Hippocampal formation (tissue), 2 donors: ENCODE data around the gene RPS10.
A peak's percentile ranks its signal among the peaks of the same experiment; 100 is the strongest.

Experiments used
- DNase-seq, 2 donors: peaks; one replicate each; lab custom pipeline; 2025; lab: John Stamatoyannopoulos, UW

RPS10 gene

DNA sequence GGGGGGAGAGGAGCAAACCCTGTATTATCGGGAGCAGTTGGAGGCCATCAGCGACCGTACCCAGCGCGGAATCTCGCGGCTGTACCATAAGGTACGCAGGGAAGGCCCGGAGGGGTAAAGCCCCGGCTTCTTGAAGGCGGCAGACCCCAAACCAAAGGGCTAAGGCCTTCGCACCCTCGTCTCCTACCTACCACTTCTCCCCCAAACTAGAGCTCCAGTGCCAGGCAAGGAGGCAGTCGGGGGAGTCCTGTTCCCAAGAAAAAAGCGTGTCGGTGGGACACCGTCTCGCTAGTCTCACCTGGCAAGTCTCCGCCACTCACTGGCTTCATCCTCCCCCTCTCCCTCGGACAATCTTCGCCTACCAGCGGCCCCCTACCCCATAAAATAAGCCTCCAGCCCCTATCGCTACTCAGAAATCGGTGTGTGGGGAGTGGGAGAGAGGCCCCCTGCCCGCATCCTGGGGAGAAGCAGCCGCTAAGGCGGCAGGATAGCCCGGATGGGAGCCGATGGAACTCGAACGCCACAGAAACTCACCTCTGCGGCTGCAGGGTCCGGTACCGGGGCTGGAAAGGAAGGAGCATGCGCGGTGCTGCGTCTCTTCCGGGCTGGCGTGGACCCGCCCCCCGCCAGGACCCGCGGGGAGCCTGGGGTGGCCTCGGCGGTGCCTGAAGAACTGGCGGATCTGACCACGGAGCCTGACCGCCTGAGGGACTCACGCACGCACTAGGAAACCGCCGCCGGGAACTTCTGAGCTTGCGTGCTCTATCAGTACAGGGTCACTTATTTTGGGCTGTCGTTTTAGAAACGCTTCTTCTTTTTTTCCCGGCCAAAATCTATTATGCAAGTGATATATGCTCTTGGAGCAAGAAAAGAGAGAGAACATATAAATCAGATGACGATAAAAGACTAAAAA, at the start of gene RPS10:
RPS10 (minus strand) TSS at position 572 of the 913 bp plus-strand sequence. CDS start 848 bp downstream, outside the sequence.
- peak; percentile 88 to 91 for DNase-seq

DNA sequence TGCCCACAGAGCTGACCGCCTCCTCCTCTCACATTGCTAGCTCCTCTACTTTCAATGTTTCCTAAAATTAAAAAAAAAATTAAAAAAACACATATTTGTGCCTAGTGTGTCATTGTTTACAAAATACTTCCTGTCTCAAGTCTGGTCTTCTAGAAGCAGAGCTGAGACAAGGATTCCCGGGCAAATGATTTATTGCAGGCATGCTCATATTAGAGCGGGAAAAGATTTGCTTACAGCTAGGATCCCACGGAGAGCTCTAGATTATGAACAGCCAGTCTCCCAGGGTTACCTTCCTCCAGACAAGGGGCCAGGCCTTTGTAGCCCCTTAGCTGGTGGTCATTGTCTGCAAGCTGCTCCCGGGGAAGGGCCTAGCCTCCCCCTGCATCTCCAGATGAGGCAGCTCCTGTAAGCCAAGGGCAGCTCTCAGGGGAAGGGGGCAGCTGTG, 49.4 kb upstream of the RPS10 start:
- no peak for DNase-seq

DNA sequence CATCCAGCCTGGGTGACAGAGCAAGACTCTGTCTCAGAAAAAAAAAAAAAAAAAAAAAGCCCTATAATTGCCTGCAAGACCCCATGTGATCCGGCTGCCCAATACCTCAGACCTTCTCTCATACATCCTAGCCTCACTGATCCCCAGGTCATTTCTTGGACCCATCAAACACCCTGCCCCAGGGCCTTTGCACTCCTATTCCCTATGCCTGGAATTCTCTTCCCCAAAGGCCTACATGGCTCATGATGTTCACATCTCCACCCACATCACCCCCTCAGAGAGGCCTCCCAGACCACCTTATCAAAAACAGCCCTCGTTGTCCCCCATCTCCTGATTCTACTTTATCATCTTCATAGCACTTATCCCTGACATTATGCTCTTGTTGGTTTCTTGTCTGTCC, 48.9 kb upstream of the RPS10 start:
- DNase-seq: no peak

DNA sequence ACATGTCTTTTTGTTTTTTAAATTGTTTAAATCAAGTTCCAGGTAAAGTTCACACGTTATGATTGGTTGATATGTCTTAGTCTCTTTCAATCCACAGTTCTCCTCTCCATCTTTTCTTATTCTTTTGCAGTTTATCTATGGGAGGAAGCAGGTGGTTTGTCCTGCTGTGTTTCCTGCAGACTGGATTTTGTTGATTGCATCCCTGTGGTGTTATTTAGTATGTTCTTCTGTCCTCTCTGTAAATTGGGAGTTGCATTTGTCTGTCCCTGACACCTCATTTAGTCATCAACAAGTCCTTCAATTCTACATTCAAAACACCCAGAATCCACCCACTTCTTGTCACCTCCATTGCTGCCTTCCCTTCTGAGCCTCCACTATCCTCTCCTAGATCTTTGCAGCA, 48.1 kb upstream of the RPS10 start:
- DNase-seq: no peak

DNA sequence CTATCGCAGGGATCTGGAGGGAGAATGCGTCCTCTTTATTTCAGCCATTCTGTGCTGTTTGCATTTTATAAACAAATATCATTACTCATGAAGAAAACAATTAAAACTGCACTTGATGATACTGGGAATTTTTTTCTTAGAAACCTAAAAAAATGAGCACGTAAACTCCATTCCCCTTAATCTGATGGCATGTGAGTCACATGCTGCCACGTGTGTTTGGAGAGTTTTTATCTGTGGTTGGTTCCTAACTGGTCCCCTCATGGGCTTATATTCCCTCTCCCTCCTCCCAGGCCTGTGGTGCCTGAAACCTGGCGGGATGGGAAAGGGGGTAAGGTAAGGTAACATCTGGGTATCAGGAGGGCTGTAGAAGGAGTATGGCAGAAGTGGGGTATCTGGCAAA, 46.6 kb upstream of the RPS10 start:
- no peak for DNase-seq

DNA sequence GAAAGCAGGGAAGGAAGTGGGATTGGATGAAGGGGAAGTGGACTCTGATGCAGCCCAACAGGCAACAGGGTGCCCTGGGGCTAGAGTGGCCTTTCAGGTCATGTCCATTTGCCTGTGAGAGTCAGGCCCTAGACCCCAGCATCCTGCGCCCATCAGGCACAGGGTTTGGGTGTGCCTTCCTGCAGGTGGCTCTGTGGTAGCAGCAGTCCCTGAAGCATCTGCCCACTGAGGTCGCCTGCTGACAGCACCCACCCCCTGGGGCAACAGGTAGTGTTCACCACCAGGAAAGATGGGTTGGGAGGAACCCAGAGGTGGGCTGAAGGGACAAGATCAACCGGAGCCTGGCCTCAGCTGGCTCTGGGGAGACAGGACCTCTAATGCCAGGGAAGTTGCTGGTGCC, 43.6 kb upstream of the RPS10 start:
- DNase-seq: no peak

DNA sequence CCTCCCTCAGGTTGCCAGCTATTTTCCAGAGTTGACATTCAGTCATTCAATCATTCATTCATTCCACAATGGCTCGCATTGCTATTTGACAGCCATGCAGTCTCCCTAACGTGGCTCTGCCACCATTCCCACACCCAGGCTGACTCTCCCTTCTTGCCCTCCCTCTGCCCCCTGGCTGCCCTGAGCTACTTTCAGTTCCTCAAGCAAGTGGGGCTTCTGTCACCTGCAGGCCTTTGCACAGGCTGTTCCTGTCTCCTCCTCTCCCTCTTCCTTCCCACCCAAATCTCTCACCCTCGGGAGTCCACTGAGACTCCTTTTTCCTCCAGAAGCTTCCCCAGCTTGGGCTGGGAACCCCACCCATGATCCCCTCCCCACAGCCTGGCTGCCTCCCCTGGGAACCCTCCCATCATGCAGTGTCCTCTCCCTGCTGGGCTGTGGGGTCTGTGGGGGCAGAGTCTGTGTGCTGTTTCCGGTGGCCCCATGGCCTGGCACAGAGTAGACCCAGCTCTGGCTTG, 42.6 kb upstream of the RPS10 start:
- no peak for DNase-seq

DNA sequence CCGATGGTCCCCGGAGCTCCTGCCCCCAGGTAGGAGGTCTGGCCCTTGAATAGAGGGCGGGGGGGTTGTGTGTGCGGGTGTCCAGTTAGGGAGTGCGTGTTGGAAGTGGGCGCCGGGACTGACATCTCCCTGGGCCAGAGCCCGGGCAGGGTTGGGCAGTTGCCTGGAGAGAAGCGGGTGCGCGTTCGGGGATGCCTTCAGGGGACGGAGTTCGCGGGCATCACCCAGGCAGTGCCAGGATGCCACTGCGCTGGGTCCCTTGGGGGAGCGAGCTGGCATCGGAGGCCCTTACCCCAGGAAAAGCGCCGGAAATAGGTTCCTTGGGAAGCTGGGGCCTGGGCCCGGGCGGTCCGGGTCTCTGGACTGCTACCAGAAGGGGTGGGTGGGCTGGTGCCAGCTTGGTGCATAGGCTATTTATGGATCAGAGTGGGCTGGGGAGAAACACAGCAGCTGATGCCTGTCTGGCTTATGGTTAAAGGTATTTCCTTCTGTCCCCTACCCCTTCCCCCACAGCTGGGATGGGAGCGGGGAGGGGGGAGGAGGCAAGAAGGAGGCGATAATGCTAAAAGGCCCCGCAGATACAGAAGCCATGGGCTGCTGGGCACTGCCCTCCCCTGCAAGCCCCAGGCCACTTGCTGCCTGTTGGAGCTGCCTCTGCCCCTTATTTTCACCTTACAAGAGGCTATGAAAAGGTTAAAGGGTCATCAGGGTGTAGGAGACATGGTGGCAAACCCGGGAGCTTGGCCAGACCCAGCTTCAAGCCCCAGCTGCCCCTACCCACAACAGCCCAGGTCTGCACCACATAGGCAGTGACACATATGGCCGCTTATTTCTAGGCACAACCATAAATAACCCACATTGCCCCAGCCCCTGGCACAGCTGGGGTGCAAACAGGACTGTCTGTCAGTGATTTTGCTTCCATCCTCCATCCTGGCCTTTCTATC, 40.6 kb upstream of the RPS10 start:
- DNase-seq: no peak

DNA sequence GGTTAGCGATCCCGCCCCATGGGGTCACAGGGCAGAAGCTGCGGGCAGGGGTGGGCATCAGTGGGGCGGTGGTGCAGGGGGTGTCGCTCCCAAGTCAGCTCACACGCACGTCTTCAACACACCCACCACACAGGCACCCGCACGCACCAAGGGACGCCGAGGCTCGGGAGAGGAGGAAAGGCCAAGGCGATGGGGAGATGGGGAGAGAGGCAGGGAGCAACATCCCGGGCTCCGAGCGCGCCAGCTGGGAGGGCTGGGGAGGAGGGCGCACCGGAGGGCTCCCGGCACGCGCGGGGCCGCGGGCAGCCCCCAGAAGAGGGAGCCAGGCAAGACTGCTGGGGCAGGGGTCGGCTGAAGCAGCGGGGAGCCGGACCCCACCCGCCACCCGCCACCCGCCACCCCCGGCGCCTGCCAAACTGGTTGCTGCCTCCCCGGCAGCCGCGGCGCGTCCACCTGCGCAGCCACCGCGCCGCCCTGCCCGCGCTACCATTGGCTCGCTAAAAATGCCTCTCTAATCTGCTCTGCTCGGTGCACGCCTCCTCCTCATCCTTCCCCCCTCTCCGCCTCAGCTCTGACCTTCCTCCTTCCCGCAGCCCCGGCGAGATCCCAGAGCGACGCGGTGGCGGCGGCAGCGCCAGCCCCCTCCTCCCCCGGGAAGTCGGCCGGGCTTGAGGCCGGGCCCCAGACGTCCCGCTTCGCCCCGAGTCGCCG, 39.8 kb upstream of the RPS10 start, which contains the start of gene PACSIN1:
PACSIN1 (plus strand) TSS at position 546 of the 711 bp plus-strand sequence. CDS start 60,230 bp downstream, outside the sequence.
- DNase-seq: peak in 1 of 2 donors; percentile 38

DNA sequence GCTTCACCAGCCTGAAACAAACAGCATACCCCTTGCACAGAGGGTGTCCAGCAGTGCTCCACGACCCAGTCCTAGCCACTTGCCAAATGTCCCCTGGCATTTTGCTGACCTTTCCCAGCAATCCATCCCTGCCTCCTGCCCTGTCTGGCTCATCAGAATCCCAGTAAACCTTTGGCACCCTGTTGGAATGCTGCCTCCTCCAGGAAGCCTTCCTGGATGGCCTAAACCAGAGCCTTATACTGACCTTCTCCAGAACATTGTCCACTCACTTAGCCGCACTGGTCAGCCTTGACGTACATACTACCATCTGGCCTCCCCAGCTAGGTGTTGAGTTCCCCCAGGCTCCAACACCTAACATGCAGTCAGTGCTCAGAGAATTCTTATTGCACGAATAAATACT, 38.0 kb upstream of the RPS10 start:
- no peak for DNase-seq

DNA sequence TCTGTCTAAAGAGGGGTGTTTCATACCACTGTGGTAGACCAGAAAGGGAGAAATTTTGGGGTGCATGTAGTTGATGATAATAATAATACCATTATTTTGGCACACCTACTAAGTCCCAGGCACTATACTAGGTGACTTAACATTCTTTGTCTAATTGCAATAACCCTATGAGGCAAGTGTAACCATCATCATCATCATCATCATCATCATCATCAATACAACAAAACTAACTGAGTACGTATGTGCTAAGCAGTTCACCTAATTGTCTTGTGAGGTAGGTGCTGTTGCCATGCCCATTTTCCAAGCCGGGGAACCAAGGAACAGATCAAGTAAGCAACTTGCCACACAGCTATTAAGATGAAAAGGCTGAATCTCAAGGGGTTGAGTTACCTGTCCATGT, 37.4 kb upstream of the RPS10 start:
- DNase-seq: no peak

DNA sequence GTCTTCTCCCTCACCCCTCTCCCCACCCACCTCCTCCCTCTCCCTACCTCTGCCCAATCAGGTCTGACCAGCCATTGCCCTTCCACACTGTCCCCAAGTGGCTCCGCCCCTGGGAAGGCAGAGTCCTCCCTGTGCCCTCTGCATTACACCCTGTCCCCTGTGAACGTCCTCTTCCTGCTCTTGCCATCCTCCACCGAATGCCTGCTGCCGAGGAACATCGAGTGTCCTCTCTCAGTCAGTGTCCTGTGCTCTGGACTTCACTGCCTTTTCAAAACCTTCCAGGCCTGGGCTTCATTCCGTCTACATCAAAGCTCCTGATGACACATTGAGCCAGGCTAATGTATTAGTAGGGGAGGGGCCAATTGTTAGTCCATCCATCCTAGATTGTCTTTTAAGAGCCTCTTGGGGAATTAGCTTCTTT, 36.7 kb upstream of the RPS10 start:
- DNase-seq: no peak

DNA sequence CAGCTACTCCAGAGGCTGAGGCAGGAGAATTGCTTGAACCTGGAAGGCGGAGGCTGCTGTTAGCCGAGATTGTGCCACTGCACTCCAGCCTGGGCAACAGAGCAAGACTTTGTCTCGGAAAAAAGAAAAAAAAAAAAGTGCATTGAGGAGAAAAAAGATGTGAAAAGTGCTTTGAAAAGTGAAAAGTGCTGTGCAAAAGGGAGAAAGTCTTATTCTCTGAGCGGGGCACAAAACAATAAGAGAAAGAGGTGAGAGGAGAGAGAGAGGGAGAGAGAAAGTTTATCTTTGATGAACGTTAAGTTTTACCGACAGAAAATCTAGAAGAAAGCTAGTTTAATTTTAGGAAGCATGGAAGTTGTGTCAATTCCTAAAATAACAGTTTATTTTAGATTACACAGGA, 36.1 kb upstream of the RPS10 start:
- no peak for DNase-seq

DNA sequence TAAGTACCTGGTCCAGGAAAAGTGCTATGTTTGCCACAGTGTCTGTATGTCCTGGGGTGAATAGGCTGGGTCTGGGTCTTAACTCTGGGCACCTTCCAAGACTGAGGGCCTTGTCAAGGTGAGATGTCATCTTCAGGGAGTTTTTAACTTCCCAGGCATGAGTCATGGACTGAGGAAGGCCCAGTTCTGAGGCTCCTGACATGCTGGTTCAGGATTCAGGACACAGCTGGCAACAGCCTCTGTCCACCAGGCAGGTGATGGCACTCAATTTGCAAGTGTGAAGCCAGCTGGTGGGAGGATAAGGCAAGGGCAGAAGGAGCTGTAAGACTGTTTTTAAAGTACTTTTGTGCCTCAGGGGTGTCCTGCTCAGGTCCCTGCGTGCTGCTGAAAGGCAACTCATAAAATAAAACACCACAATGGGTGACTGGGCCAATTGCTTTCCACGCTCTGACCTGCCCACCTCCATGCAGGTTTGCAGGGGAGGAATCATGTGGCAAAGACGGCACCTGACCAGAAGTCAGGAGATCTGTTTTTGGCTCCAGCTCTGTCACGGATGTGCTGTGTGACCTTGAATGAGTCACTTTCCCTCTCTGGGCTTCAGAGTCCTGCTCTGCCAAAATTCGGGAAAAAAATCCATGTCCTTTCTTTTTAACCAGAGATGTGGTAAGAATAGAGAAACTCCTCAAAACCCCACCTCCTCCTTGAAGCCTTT, 35.1 kb upstream of the RPS10 start:
- DNase-seq: no peak

DNA sequence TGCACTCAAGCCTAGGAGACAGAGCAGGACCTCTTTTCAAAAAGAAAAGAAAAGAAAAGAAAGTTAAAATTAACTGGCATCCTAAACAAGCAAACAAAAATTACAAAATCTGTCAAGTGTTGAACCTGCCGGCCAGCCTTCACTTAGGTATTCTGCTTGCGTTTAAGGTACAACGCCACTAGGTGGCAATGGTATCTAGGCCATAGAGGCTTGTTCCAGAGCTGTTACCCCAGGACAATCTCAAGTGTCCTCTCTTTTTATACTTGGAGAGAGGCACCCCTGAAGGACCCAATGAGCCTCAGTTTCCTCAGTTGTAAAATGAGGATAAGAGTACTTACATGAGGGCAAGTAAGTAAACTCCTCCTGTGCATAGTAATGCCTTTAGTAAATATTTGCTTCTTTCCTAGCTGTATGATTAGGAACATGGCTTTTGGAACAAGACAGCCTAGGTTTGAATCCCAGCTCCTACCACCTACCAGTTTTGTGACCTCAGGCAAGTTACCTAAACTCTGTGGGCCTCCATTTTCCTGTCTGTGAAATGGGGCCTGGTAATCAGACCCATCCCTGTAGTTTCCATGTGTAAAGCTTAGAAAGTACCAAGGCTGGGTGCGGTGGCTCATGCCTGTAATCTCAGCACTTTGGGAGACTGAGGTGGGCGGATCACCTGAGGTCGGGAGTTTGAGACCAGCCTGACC, 34.2 kb upstream of the RPS10 start:
- peak in 1 of 2 donors; percentile 30 for DNase-seq

DNA sequence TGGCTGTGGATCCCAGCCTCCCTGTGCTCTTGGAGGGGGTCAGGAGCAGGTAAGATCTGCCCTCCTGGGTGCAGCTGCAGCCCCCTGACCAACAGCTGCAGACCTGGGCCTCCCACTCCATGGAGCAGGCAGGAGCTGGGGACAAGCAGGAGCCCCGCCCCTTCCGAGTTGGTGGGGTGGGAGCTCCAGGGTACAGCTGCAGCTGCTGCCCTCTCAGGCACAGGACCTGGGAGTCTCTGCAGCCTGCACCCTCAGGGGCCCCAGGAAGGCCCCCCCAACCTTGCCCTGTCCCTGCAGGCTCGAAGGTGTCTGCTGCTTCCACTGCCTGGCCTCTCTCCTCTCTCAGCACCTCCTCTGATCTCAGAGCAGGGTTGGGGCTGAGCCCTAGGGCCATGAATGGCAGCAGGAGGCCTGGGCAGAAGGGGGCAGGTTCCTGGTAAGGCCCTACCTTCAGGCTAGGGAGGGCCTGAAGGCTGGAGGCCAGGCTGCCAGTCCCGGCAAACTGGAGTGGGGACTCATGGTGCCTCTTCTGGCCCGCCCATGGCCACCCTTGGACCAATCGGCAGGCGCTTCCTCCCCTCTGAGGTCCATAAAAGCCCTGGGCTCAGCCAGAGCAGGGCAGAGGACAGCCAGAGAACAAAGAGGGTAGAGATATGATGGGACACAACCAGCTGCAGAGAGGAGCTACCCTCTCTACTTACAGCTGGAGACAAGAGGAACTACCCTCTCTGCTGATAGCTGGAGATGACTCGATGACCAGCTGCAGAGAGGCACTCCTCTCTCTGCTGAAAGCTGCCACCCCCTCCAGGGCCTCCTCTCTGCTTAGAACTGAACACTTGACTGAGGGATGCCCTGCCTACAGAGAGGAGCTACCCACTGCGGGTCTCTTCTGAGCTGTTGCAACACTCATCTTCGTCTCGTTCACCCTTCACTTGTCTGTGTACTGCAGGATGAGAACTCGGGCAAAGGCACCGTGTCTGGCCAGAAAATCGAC, 32.2 kb upstream of the RPS10 start:
- no peak for DNase-seq

DNA sequence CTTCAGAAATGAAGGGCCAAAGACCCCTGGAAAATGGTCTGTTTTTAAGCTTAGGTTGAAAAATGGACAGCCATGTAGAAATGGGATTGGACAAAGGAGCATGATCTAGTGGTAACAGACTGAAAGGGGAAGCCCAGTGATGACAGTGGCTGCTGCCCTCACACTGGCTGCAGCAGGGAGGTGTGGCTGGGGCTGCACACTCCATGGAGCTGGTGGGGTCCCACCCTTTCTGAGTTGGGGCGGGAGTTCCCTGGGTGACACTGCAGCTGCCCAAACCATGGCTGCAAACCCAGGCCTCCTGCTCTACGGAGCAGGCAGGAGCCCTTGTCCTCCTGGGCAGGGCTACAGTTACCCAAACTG, 31.5 kb upstream of the RPS10 start:
- no peak for DNase-seq

DNA sequence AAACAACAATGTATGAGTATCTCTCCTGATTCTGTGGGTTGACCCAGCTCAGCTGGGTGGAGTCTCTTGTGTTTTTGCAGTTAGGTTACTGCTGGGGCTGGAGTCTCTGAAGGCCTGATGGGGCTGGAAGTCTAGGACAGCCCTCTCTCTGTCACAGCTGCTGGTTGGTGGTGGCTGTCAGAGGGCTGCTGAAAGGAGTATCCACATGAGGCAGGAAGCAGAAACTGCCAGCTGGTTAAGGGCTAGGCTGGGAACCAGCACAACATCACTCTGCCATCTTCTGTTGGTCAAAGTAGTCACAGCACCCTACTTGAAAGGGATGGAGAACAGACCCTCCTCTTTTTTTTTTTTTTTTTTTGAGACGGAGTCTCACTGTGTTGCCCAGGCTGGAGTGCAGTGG, 30.0 kb upstream of the RPS10 start:
- DNase-seq: no peak

DNA sequence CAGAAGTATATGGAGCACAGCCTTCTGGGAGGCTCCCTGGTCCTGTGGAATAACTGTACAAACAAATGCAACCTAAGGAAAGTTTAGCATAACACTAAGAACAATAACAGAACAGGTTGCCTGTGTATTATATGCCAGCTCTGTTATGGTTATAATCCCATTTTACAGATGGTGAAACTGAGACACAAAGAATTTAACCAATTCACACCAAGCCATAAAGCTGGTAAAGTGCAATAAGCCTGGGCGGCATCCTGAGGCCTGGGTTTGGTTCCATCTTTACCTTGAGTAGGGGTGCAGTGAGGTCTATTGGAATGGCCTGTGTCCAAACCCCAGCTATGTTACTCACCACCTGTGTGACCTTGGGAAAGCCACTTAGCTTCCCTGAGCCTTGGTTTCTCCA, 25.3 kb upstream of the RPS10 start:
- no peak for DNase-seq
